Esophagus muscularis mucosa (tissue), 3 donors: ENCODE results near the gene TIRAP.

Experiments used
- POLR2A ChIP-seq: fragments of 450-650 bp; IDR thresholded peaks from one replicate; pipeline ENCODE4 v1.6.1; 2017; ENCODE audit warnings: antibody characterized with exemption, moderate library complexity, mild to moderate bottlenecking, low read depth
- TF ChIP-seq, protein P1 (sequence below), 3 experiments: fragments of 200-600 bp in 2 of 3; fragments of 450-650 bp in 1 of 3; sonication (generic) in 2 of 3; IDR thresholded peaks; one replicate each; pipeline ENCODE4 v1.5.1; 2017 to 2019; ENCODE audit warnings: antibody characterized with exemption in 3 of 3, mild to moderate bottlenecking in 2 of 3, moderate library complexity in 1 of 3

GRCh38 chr11:126282361-126282735 lies 545 bp upstream of the TIRAP start:
- TF ChIP-seq, protein P1, sequence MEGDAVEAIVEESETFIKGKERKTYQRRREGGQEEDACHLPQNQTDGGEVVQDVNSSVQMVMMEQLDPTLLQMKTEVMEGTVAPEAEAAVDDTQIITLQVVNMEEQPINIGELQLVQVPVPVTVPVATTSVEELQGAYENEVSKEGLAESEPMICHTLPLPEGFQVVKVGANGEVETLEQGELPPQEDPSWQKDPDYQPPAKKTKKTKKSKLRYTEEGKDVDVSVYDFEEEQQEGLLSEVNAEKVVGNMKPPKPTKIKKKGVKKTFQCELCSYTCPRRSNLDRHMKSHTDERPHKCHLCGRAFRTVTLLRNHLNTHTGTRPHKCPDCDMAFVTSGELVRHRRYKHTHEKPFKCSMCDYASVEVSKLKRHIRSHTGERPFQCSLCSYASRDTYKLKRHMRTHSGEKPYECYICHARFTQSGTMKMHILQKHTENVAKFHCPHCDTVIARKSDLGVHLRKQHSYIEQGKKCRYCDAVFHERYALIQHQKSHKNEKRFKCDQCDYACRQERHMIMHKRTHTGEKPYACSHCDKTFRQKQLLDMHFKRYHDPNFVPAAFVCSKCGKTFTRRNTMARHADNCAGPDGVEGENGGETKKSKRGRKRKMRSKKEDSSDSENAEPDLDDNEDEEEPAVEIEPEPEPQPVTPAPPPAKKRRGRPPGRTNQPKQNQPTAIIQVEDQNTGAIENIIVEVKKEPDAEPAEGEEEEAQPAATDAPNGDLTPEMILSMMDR (IDR thresholded peaks at IDR 0.05) = no peak
- no peak for TF ChIP-seq POLR2A
